HCT116 (cell line): ENCODE data around the gene IAH1. TPM values are rescaled to one million over a fixed set of nuclear protein-coding genes. Genes with fewer than 3 reads are reported as not detected.

Source experiments
- ATAC-seq: fragments of 200-7000 bp; cut with Tn5 transposase; 2 replicates; pipeline ENCODE4 v1.9.1; 2020; ENCODE audit warnings: mild to moderate bottlenecking, moderate library complexity
- BruUV-seq: library from RNA; stranded (reverse); fragments of 400-500 nt; replicated peaks from 2 replicates; lab custom pipeline; 2021; lab: Mats Ljungman, UMichigan
- CTCF ChIA-PET: fragments of 300-600 bp; sonication (Branson Sonifier 250); formaldehyde crosslinking; loops from one replicate; lab custom pipeline; 2021; ENCODE audit warnings: antibody characterized with exemption; lab: Charles Lee
- POLR2A ChIA-PET: fragments of 300-600, 350-600 bp; sonication (Branson Sonifier 250); formaldehyde crosslinking; loops from one replicate; lab custom pipeline; 2021; ENCODE audit warnings: antibody characterized with exemption; lab: Charles Lee
- RAD21 ChIA-PET, 2 experiments: fragments of 300-600 bp; sonication (Branson Sonifier 250); formaldehyde crosslinking; loops; one replicate each; lab custom pipeline; 2023; ENCODE audit warnings: low total read pairs in 2 of 2; ENCODE audit not compliant: uncharacterized antibody in 2 of 2, unreplicated experiment in 2 of 2, low non-redundant PET in 1 of 2; lab: Charles Lee
- DNase-seq: peaks from one replicate; pipeline ENCODE4 v3.0.0-alpha.2; 2010; ENCODE audit warnings: low read depth, low spot score
- H2AFZ ChIP-seq: fragments of 200-600 bp; shearing (Covaris generic), sonication (generic); 2 replicates; pipeline ENCODE4 v1.6.1; 2017; ENCODE audit warnings: low read depth, mixed run types, mixed read lengths, antibody characterized with exemption, low read length; ENCODE audit not compliant: poor library complexity, severe bottlenecking
- H3K27ac ChIP-seq: 2 replicates; pipeline ENCODE4 v1.5.1; 2012; ENCODE audit warnings: low read depth, low read length
- H3K27me3 ChIP-seq: fragments of 200-600 bp; sonication (generic); 2 replicates; pipeline ENCODE4 v1.6.1; 2016; ENCODE audit warnings: mixed run types, low read length, mixed read lengths; ENCODE audit not compliant: insufficient read depth
- H3K36me3 ChIP-seq, 2 experiments: fragments of 200-500 bp in 1 of 2; fragments of 200-600 bp in 1 of 2; sonication (Bioruptor generic) in 1 of 2; sonication (generic) in 1 of 2; 2 replicates each; pipeline versions ENCODE4 v1.5.1 to v1.6.1; 2014 to 2016; ENCODE audit warnings: low read length in 2 of 2, inconsistent platforms in 1 of 2, mixed read lengths in 1 of 2, mixed run types in 1 of 2; ENCODE audit not compliant: insufficient read depth in 2 of 2, control insufficient read depth in 1 of 2
- H3K4me1 ChIP-seq, 2 experiments: fragments of 200-600 bp in 1 of 2; sonication (generic) in 1 of 2; 2 replicates each; pipeline versions ENCODE4 v1.5.1 to v1.6.1; 2012 to 2017; ENCODE audit warnings: low read length in 2 of 2, inconsistent platforms in 1 of 2, mild to moderate bottlenecking in 1 of 2, mixed read lengths in 1 of 2, mixed run types in 1 of 2, moderate library complexity in 1 of 2; ENCODE audit not compliant: insufficient read depth in 2 of 2, control insufficient read depth in 1 of 2
- H3K4me2 ChIP-seq: fragments of 200-600 bp; sonication (generic); 2 replicates; pipeline ENCODE4 v1.6.1; 2017; ENCODE audit warnings: mixed run types, low read length, mixed read lengths
- H3K4me3 ChIP-seq, 2 experiments: fragments of 200-600 bp in 1 of 2; sonication (generic) in 1 of 2; replicated peaks in 1 of 2; 2 replicates each; pipeline ENCODE4 v1.5.1; 2011 to 2016; ENCODE audit warnings: low read length in 2 of 2, control low read depth in 1 of 2, low read depth in 1 of 2, mild to moderate bottlenecking in 1 of 2, mixed read lengths in 1 of 2, mixed run types in 1 of 2
- H3K79me2 ChIP-seq: fragments of 200-600 bp; sonication (generic); 2 replicates; pipeline ENCODE4 v1.6.1; 2017; ENCODE audit warnings: mild to moderate bottlenecking, mixed run types, low read length, moderate library complexity, mixed read lengths; ENCODE audit not compliant: insufficient read depth
- H3K9ac ChIP-seq: fragments of 200-600 bp; sonication (generic); 2 replicates; pipeline ENCODE4 v1.6.1; 2016; ENCODE audit warnings: low read length, mixed read lengths
- H3K9me2 ChIP-seq: fragments of 200-600 bp; sonication (generic), shearing (Covaris generic); 2 replicates; pipeline ENCODE4 v1.6.1; 2017; ENCODE audit warnings: mixed run types, mild to moderate bottlenecking, moderate library complexity; ENCODE audit not compliant: insufficient read depth
- H3K9me3 ChIP-seq, 2 experiments: fragments of 200-500 bp in 1 of 2; fragments of 200-600 bp in 1 of 2; sonication (Bioruptor generic) in 1 of 2; sonication (generic) in 1 of 2; 2 replicates each; pipeline ENCODE4 v1.6.1; 2014 to 2017; ENCODE audit warnings: low read length in 2 of 2, mixed read lengths in 2 of 2, inconsistent platforms in 1 of 2, low read depth in 1 of 2, mild to moderate bottlenecking in 1 of 2, mixed run types in 1 of 2, moderate library complexity in 1 of 2; ENCODE audit not compliant: control insufficient read depth in 1 of 2, insufficient read depth in 1 of 2
- H4K20me1 ChIP-seq: fragments of 200-600 bp; sonication (generic), shearing (Covaris generic); 2 replicates; pipeline ENCODE4 v1.6.1; 2017; ENCODE audit warnings: mixed run types, mild to moderate bottlenecking, moderate library complexity; ENCODE audit not compliant: insufficient read depth
- ATF3 ChIP-seq: IDR thresholded peaks from 2 replicates; pipeline ENCODE4 v1.6.1; 2012
- CBX3 ChIP-seq: IDR thresholded peaks from 2 replicates; pipeline ENCODE4 v1.6.1; 2012; ENCODE audit warnings: low read depth
- CEBPB ChIP-seq: IDR thresholded peaks from 2 replicates; pipeline ENCODE4 v1.6.1; 2012; ENCODE audit warnings: low read depth
- CTCF ChIP-seq, 3 experiments: fragments of 200-600 bp in 1 of 3; sonication (generic) in 1 of 3; IDR thresholded peaks in 2 of 3; conservative IDR thresholded peaks in 1 of 3; 2 replicates each; pipeline ENCODE4 v1.5.1; 2012 to 2017; ENCODE audit warnings: low read depth in 2 of 3, low read length in 2 of 3, antibody characterized with exemption in 1 of 3, borderline replicate concordance in 1 of 3, control low read depth in 1 of 3, mild to moderate bottlenecking in 1 of 3, mixed read lengths in 1 of 3, mixed run types in 1 of 3, moderate library complexity in 1 of 3; ENCODE audit not compliant: insufficient read depth in 1 of 3
- EGR1 ChIP-seq: IDR thresholded peaks from 2 replicates; pipeline ENCODE4 v1.6.1; 2012; ENCODE audit warnings: low read depth
- ELF1 ChIP-seq: IDR thresholded peaks from 2 replicates; pipeline ENCODE4 v1.6.1; 2012; ENCODE audit warnings: low read depth, borderline replicate concordance
- EZH2 ChIP-seq: fragments of 200-600 bp; sonication (generic); IDR thresholded peaks from 2 replicates; pipeline ENCODE4 v1.6.1; 2017; ENCODE audit warnings: antibody characterized with exemption, mixed run types
- EZH2phosphoT487 ChIP-seq: fragments of 200-600 bp; IDR thresholded peaks from 2 replicates; pipeline ENCODE4 v1.6.1; 2018; ENCODE audit warnings: antibody characterized with exemption, borderline replicate concordance
- FOSL1 ChIP-seq: IDR thresholded peaks from 2 replicates; pipeline ENCODE4 v1.6.1; 2012; ENCODE audit warnings: low read depth
- JUND ChIP-seq: IDR thresholded peaks from 2 replicates; pipeline ENCODE4 v1.6.1; 2012
- MAX ChIP-seq: IDR thresholded peaks from 2 replicates; pipeline ENCODE4 v1.6.1; 2012
- POLR2A ChIP-seq: IDR thresholded peaks from 2 replicates; pipeline ENCODE4 v1.7.0; 2011; ENCODE audit warnings: borderline replicate concordance; ENCODE audit not compliant: insufficient read depth, insufficient read length; ENCODE audit errors: extremely low read depth
- RAD21 ChIP-seq: IDR thresholded peaks from 2 replicates; pipeline ENCODE4 v1.6.1; 2012; ENCODE audit warnings: low read depth, mild to moderate bottlenecking
- REST ChIP-seq: IDR thresholded peaks from 2 replicates; pipeline ENCODE4 v1.6.1; 2012; ENCODE audit warnings: low read depth
- SIN3A ChIP-seq: IDR thresholded peaks from 2 replicates; pipeline ENCODE4 v1.6.1; 2012; ENCODE audit warnings: low read depth
- SP1 ChIP-seq: IDR thresholded peaks from 2 replicates; pipeline ENCODE4 v1.6.1; 2012; ENCODE audit warnings: low read depth
- YY1 ChIP-seq: IDR thresholded peaks from 2 replicates; pipeline ENCODE4 v1.6.1; 2011; ENCODE audit warnings: low read length, low read depth, moderate library complexity, mild to moderate bottlenecking; ENCODE audit not compliant: insufficient replicate concordance; ENCODE audit errors: extremely low read depth
- ZBTB33 ChIP-seq: IDR thresholded peaks from 2 replicates; pipeline ENCODE4 v1.6.1; 2011; ENCODE audit warnings: mild to moderate bottlenecking, low read length, moderate library complexity; ENCODE audit not compliant: insufficient replicate concordance; ENCODE audit errors: extremely low read depth
- ZFX ChIP-seq: fragments of 450-650 bp; IDR thresholded peaks from 2 replicates; pipeline ENCODE4 v1.6.1; 2017
- ZNF274 ChIP-seq: fragments of 200-500 bp; sonication (Bioruptor generic); IDR thresholded peaks from 2 replicates; pipeline ENCODE4 v1.6.1; 2014; ENCODE audit warnings: mild to moderate bottlenecking, low read depth, low read length, inconsistent platforms
- intact Hi-C: fragments of 100-400 bp; cut with micrococcal nuclease; formaldehyde crosslinking; loops from 2 replicates; pipeline ENCODE4 v1.10.0; 2022
- total RNA-seq: library from RNA; stranded (reverse); gene quantifications from one replicate; pipeline ENCODE4 v1.2.1, GENCODE V29; 2021; ENCODE audit not compliant: unreplicated experiment

IAH1 gene
- total RNA-seq, 1 experiment from 2014 or later, result 35.1 TPM

- Histone ChIP-seq H3K36me3 (peaks cover 14 to 21% of the 10 kb centered on the region in 2 experiments; a peak in 3 of 4 replicates), H4K20me1 (no peaks in the 10 kb centered on the region), H3K9ac (no peak overlapping the region), H3K4me3 (no peak overlapping the region), H3K4me1 (no peaks in the 10 kb centered on the region), H3K4me2 (no peak overlapping the region), H3K9me3 (no peaks in the 10 kb centered on the region), H3K27ac (no peak overlapping the region), H3K27me3 (no peaks in the 10 kb centered on the region), H3K9me2 (no peaks in the 10 kb centered on the region), H2AFZ (no peak overlapping the region), H3K79me2 (no peaks in the 10 kb centered on the region)
- ChIA-PET POLR2A (no interaction called here), CTCF (no interaction called here), RAD21 (no interaction called here)
- no TSS peak for BruUV-seq
- ATAC-seq, result no peak
- intact Hi-C loops, result no loop called here
- no peak for TF ChIP-seq ZFX
- TF ChIP-seq YY1, result no peak
- TF ChIP-seq FOSL1, result no peak
- no peak for TF ChIP-seq REST
- no peak for TF ChIP-seq ZBTB33
- TF ChIP-seq CBX3, result no peak
- no peak for TF ChIP-seq SP1
- TF ChIP-seq EGR1, result no peak
- no peak for TF ChIP-seq POLR2A
- TF ChIP-seq MAX, result no peak
- no peak for TF ChIP-seq RAD21
- no peak for TF ChIP-seq ZNF274
- no peak for TF ChIP-seq SIN3A
- no peak for TF ChIP-seq CEBPB
- no peak for TF ChIP-seq ELF1
- TF ChIP-seq EZH2, result no peak
- no peak for TF ChIP-seq CTCF (IDR thresholded peaks at IDR 0.05 in 2 of 3, conservative IDR thresholded peaks at IDR 0.05 in 1 of 3; ENCODE audit: borderline replicate concordance in 1 of 3, insufficient read depth in 1 of 3, low read depth in 2 of 3, low read length in 2 of 3)
- TF ChIP-seq JUND, result no peak
- TF ChIP-seq EZH2phosphoT487, result no peak
- TF ChIP-seq ATF3, result no peak
- DNase-seq, result no peak
Measured at GRCh38 chr2:9462313-9462712, 12.0 kb upstream of the IAH1 start.
